ENCODE measurements around the gene NTS. TPM values are rescaled to one million over a fixed set of nuclear protein-coding genes. Genes with fewer than 3 reads are reported as not detected.

Gene NTS
- total RNA-seq, 2 experiments from 2014 or later = not detected

DNA sequence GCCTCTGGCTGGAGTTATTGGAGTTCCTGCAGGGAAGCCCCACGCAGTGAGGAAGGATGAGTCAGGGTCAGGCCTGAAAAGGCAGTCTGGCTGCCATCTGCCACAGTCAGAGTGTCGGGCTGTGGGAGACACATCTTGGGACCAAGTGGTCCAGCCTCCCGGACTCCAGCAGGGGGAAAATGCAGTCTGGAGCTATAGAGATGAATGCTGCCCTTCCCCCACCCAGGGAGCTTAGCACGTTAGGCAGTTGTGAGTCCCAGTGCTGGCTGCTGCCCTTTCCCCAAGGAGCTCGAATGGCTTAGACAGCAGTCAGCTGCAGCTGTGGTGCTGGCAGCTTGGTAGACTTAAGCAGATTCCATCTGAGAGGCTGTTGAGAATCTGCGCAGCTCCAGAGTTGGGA is 8.2 kb upstream of the NTS start:
- DNase-seq (no peak), ATAC-seq (ENCODE audit: low read depth) (no peak)
- Mint-ChIP-seq H3K4me1 (no peaks in the 10 kb centered on the region), H3K36me3 (no peaks in the 10 kb centered on the region), H3K27me3 (no peaks in the 10 kb centered on the region), H3K27ac (no peak overlapping the region), H3K9me3 (no peaks in the 10 kb centered on the region), H3K4me3 (no peak overlapping the region)
- POLR2A ChIA-PET = no interaction called here

DNA sequence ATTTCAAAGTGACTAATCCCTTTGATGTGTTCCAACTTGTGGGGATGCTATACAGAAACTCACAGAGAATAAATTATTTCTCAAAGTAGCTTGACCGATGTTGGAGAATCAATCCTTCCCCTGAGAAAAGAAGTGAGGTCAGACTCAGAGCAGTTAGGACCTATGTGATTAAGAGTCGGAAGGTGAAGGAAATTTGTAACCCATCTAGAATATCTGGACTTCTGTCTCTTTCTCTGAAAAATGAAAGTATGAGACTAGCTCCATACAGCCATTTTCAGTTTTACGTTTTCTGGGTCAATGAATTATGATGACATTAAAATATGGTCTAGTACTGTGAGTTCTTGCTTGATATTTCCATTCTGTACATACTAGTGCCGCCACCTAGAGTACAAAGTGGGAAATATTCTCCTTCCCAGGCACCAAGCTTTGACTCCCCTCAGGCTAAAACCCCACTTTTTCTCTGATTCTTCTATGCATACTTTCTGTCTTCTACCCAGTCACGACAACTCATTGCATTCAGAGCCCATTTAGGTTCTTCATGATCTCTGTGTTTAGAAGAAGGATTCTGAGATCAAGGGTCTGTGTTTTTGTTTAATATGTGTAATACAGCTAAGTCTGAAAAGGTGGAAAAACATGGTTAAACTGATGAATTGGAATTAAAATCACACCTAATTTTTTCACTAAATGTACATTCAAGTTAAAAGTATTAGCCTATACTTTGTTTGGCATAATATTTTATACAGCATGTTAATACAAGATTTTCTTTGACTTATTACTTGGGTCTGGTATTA is 6.9 kb upstream of the NTS start:
- ATAC-seq (ENCODE audit: low read depth) = peak; percentile 56
- POLR2A ChIA-PET = interaction anchor here (0.6 kb wide), 1 partner anchor 403 kb away, joined by 3 read pairs; no protein-coding TSS in a partner anchor
- Mint-ChIP-seq H3K4me3 (no peak overlapping the region), H3K27ac (no peak overlapping the region), H3K4me1 (no peaks in the 10 kb centered on the region), H3K27me3 (peaks cover 3% of the 10 kb centered on the region), H3K9me3 (no peaks in the 10 kb centered on the region), H3K36me3 (no peaks in the 10 kb centered on the region)
- no peak for DNase-seq

DNA sequence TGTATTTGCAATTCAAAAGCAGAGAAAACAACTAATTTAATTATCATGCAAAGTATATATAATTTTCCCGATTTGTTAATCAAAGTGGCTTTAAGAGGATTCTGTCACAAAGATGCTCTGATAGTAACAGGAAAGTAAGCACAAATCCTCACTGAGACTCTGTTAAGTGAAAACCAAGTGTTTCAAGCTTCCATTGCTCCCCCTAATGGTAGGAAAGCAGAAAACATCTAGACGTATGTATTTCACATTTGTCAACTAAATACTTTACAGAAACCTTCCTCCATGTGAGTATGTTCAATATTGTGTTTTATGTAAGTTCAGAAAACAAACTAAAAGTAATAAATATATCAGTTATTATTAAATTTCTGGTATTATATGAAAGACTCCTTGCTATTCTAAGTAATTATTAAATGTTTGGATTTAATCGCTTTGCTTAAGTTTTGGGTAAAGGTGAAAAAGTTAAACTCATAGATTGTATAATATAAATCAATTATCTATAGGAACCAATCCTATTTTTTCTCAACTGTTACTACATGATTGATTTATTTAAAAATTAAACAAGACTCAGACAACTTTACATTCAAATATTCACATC is 1.5 kb upstream of the NTS start:
- peaks cover 8% of the 10 kb centered on the region for H3K27me3 Mint-ChIP-seq
- no peaks in the 10 kb centered on the region for H3K4me1 Mint-ChIP-seq
- ATAC-seq (ENCODE audit: low read depth) (no peak), DNase-seq (no peak)
- H3K36me3 Mint-ChIP-seq = no peaks in the 10 kb centered on the region
- no peak overlapping the region for H3K4me3 Mint-ChIP-seq
- no peaks in the 10 kb centered on the region for H3K9me3 Mint-ChIP-seq
- POLR2A ChIA-PET = no interaction called here
- no peak overlapping the region for H3K27ac Mint-ChIP-seq

DNA sequence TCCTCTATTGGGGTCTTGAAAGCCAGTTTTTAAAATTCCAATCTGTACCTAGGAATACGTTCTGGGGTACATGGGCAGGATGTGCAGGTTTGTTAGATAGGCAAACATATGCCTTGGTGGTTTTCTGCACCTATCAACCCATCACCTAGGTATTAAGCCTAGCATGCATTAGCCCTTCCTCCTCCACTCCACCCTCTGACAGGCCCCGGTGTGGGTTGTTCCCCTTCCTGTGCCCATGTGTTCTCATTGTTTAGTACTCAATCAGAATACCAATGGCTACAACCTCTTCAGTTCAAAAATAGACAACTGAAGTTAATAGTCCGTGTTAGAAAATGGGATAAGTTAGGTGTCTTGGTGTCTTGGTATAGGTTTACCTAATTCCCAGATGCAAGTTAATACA is 3.4 kb downstream of the NTS start:
- POLR2A ChIA-PET = no interaction called here
- ATAC-seq (ENCODE audit: low read depth) (no peak), DNase-seq (no peak)
- Mint-ChIP-seq H3K27ac (no peak overlapping the region), H3K27me3 (peaks cover 8% of the 10 kb centered on the region), H3K4me1 (no peaks in the 10 kb centered on the region), H3K36me3 (no peaks in the 10 kb centered on the region), H3K9me3 (no peaks in the 10 kb centered on the region), H3K4me3 (no peak overlapping the region)

DNA sequence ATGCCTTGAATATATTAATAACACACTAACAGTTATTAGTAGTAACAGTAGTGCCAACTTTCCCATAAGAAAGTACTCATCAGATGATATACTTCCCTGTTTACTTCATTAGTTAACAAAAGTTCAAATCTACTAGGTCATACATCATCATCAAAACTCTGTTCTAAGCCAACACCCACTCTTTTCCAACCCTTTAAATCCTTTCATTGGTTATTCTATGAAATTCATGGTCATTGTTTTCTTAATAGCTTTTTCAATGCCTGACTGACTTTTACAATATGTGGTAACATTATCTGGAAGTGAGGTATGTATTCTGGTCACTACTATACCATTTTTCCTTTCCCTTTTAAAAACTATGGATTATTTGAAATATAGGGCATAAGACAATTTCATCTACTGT is 9.7 kb downstream of the NTS start:
- Mint-ChIP-seq H3K4me1 (no peaks in the 10 kb centered on the region), H3K27me3 (peaks cover 3% of the 10 kb centered on the region), H3K27ac (no peak overlapping the region), H3K4me3 (no peak overlapping the region), H3K36me3 (no peaks in the 10 kb centered on the region), H3K9me3 (no peaks in the 10 kb centered on the region)
- POLR2A ChIA-PET = no interaction called here
- DNase-seq (no peak), ATAC-seq (ENCODE audit: low read depth) (no peak)

DNA sequence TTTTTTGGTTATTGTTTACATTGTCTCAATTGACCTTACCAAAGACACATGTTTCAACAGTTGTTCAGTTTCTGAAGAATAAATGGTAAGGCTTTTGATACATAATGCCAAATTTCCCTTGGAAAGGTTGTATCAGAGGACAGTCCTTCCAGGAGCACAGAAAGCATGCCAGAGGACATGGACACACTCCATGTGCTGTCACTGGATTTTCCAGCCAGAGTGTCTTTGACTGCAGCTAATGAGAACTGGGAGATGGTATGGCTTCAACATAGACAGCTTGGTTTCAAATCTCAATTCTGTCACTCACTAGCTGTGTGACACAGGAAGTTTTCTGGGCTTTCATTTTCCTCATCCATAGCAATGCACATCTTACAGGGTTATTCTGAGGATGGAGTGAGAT is 20.6 kb downstream of the NTS start:
- Mint-ChIP-seq H3K27ac (no peak overlapping the region), H3K4me1 (no peaks in the 10 kb centered on the region), H3K4me3 (no peak overlapping the region), H3K27me3 (no peaks in the 10 kb centered on the region), H3K36me3 (no peaks in the 10 kb centered on the region), H3K9me3 (no peaks in the 10 kb centered on the region)
- no peak for ATAC-seq (ENCODE audit: low read depth)
- POLR2A ChIA-PET = no interaction called here
- no peak for DNase-seq

DNA sequence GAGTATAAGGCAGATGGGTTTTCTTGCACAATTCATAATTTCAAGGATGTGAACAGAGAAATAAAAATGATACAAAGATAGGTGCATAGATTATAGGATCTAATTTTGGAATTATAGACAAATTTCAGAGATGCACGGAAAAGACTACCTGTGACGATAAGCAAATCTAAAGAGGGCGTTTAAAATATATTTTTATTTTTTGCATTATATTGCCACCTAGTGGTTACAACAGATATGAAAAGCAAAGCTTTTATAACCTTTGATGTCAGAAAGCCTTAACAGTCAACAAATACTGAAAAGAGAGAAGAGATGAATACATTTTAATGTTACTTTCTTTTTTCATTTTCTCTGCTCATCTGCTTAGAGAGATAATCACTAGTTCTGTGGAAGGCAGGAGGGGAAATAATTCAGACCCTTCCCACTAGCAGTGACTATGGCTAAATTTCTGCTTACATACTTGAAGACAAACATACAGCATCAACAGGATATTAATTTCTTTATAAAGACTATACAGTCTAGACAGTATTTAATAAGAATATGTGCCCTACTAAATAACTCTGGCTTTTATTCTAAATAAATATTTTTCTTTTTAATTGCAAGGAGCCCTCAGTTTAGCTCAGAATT is 46.3 kb downstream of the NTS start:
- Mint-ChIP-seq H3K27ac (no peak overlapping the region), H3K36me3 (no peaks in the 10 kb centered on the region), H3K27me3 (peaks cover 4% of the 10 kb centered on the region), H3K9me3 (no peaks in the 10 kb centered on the region), H3K4me3 (no peak overlapping the region), H3K4me1 (no peaks in the 10 kb centered on the region)
- DNase-seq (no peak), ATAC-seq (ENCODE audit: low read depth) (no peak)
- POLR2A ChIA-PET = no interaction called here

DNA sequence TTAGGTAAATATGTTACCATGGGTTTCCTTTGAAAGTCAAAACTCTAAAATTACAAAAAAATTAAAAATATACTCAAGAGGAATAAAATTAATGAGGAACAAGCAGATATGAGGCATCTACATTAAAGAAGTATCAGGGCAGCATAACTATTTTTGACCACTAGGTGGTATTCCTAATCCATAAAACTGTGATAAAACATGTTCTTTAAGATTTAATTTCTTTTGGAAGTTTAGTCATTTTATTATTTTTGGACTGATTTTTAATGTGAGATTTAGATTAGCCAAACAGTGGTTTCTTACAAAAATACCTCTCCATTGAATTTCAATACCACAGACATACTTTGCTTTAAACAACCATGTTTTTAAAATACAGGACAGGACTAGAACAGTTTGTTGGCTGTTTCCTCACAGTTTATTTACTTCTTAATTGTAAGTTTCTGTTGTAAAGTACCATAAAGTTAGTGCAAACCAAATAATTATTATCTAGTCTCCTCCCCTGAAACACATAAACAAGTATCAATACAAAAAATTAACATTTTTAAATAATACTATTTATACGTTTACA is 49.8 kb downstream of the NTS start:
- Mint-ChIP-seq H3K36me3 (no peaks in the 10 kb centered on the region), H3K27ac (no peak overlapping the region), H3K4me1 (no peaks in the 10 kb centered on the region), H3K9me3 (no peaks in the 10 kb centered on the region), H3K4me3 (no peak overlapping the region), H3K27me3 (no peaks in the 10 kb centered on the region)
- POLR2A ChIA-PET = no interaction called here
- ATAC-seq (ENCODE audit: low read depth) (no peak), DNase-seq (no peak)

DNA sequence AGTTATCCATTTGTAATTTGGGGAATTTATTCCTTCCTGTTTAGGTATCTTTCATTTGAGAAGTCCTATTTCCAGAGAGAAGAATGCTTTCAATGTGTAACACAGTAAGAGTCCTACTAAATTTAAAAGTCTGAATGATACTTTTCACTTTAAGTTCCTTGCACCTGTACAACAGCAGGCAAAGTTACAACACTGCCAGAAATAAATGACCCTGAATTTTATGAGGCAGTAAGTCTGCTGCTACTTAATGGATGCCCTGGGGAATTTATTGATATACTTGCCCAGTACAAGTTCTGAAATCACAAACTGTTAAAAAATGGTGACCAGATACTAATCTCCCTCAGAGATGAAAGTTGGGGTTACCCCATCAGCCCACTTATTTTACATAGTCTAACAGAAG is 53.1 kb downstream of the NTS start:
- H3K4me1 Mint-ChIP-seq = no peaks in the 10 kb centered on the region
- POLR2A ChIA-PET = no interaction called here
- no peak for DNase-seq
- no peaks in the 10 kb centered on the region for H3K36me3 Mint-ChIP-seq
- H3K4me3 Mint-ChIP-seq = no peak overlapping the region
- ATAC-seq (ENCODE audit: low read depth) = no peak
- H3K27me3 Mint-ChIP-seq = no peaks in the 10 kb centered on the region
- H3K27ac Mint-ChIP-seq = no peak overlapping the region
- no peaks in the 10 kb centered on the region for H3K9me3 Mint-ChIP-seq

Other genes starting within 250 kb of the NTS start
- gene RASSF9, start 37.9 kb upstream of the NTS start, total RNA-seq = not detected

Measured in activated naive CD8-positive, alpha-beta T cell treated with anti-CD3 and anti-CD28 coated beads, Interleukin-2, amount 10 ng/mL, durations not matched to agents 7 days and 5 days (primary cell).